Suprapubic skin (tissue), 4 donors: ENCODE measurements around the gene DCLK2. TPM values are rescaled to one million over a fixed set of nuclear protein-coding genes. Genes with fewer than 3 reads are reported as not detected.

Source experiments
- DNase-seq, 2 donors: peaks; one replicate each; pipeline ENCODE4 v3.0.0-alpha.2; 2019; ENCODE audit warnings: low spot score in 2 of 2
- H3K27ac ChIP-seq: fragments of 200-600 bp; sonication (generic); one replicate; pipeline ENCODE4 v1.5.1; 2019
- H3K27me3 ChIP-seq: fragments of 200-600 bp; sonication (generic); one replicate; pipeline ENCODE4 v1.5.1; 2019
- H3K36me3 ChIP-seq: fragments of 200-600 bp; sonication (generic); one replicate; pipeline ENCODE4 v1.5.1; 2019
- H3K4me1 ChIP-seq: fragments of 200-600 bp; sonication (generic); one replicate; pipeline ENCODE4 v1.5.1; 2019
- H3K4me3 ChIP-seq: fragments of 200-600 bp; sonication (generic); one replicate; pipeline ENCODE4 v1.5.1; 2019; ENCODE audit warnings: mild to moderate bottlenecking
- H3K9me3 ChIP-seq: fragments of 200-600 bp; sonication (generic); one replicate; pipeline ENCODE4 v1.5.1; 2019
- CTCF ChIP-seq, 2 donors: fragments of 200-600 bp in 1 of 2; fragments of 450-650 bp in 1 of 2; sonication (generic) in 1 of 2; IDR thresholded peaks; one replicate each; pipeline ENCODE4 v1.5.1; 2016 to 2019; ENCODE audit warnings: antibody characterized with exemption in 2 of 2, mild to moderate bottlenecking in 1 of 2, moderate library complexity in 1 of 2
- EP300 ChIP-seq: sonication (generic); formaldehyde crosslinking; IDR thresholded peaks from one replicate; pipeline ENCODE4 v1.6.1; 2017; ENCODE audit warnings: antibody characterized with exemption
- POLR2A ChIP-seq, 2 donors: fragments of 450-650 bp; IDR thresholded peaks; one replicate each; pipeline ENCODE4 v1.6.1; 2017; ENCODE audit warnings: antibody characterized with exemption in 2 of 2, mild to moderate bottlenecking in 2 of 2, moderate library complexity in 2 of 2
- POLR2AphosphoS5 ChIP-seq, 3 donors: sonication (generic); formaldehyde crosslinking; IDR thresholded peaks; one replicate each; pipeline ENCODE4 v1.6.1; 2017; ENCODE audit warnings: antibody characterized with exemption in 3 of 3
- WGBS: methylation state at CpG from one replicate; pipeline ENCODE4 v1.1.5; 2018; 5-methylcytosine and 5-hydroxymethylcytosine counted together
- total RNA-seq, 4 donors: library from RNA; depleted of rRNA; stranded (reverse); fragments of >200 nt; gene quantifications; one replicate each; pipeline ENCODE4 v1.1.0, GENCODE V29; 2016

Gene DCLK2
- total RNA-seq, 4 donors from 2014 or later, result 0.57 to 3.6 (median 1.9) TPM

GRCh38 chr4:150056569-150056968, 21.7 kb upstream of the DCLK2 start:
- H3K4me3 ChIP-seq, result no peak overlapping the region
- no peak for DNase-seq
- H3K27ac ChIP-seq, result no peak overlapping the region
- H3K4me1 ChIP-seq, result no peaks in the 10 kb centered on the region
- H3K27me3 ChIP-seq, result no peaks in the 10 kb centered on the region
- H3K36me3 ChIP-seq, result no peaks in the 10 kb centered on the region
- TF ChIP-seq POLR2A (IDR thresholded peaks at IDR 0.05) (no peak), EP300 (no peak), POLR2AphosphoS5 (IDR thresholded peaks at IDR 0.05) (no peak), CTCF (IDR thresholded peaks at IDR 0.05) (no peak)
- no peaks in the 10 kb centered on the region for H3K9me3 ChIP-seq

GRCh38 chr4:150061086-150061776, 17.0 kb upstream of the DCLK2 start:
- Histone ChIP-seq H3K36me3 (no peaks in the 10 kb centered on the region), H3K27me3 (no peaks in the 10 kb centered on the region), H3K4me1 (peaks cover 2% of the 10 kb centered on the region), H3K27ac (no peak overlapping the region), H3K4me3 (no peak overlapping the region), H3K9me3 (no peaks in the 10 kb centered on the region)
- TF ChIP-seq POLR2AphosphoS5 (IDR thresholded peaks at IDR 0.05) (no peak), POLR2A (IDR thresholded peaks at IDR 0.05) (no peak), CTCF (IDR thresholded peaks at IDR 0.05) (no peak), EP300 (no peak)
- 63% methylated on average over 1 of the region's 1 CpG for WGBS
- DNase-seq, result no peak

- Histone ChIP-seq H3K27me3 (no peaks in the 10 kb centered on the region), H3K27ac (no peak overlapping the region), H3K4me1 (peaks cover 2% of the 10 kb centered on the region), H3K4me3 (no peak overlapping the region), H3K9me3 (no peaks in the 10 kb centered on the region), H3K36me3 (no peaks in the 10 kb centered on the region)
- TF ChIP-seq CTCF (IDR thresholded peaks at IDR 0.05), result no peak
- no peak for TF ChIP-seq POLR2AphosphoS5 (IDR thresholded peaks at IDR 0.05)
- no peak for TF ChIP-seq POLR2A (IDR thresholded peaks at IDR 0.05)
- no peak for TF ChIP-seq EP300
- no peak for DNase-seq
Measured at GRCh38 chr4:150063128-150063527, 15.1 kb upstream of the DCLK2 start.

- H3K27ac ChIP-seq, result no peak overlapping the region
- no peaks in the 10 kb centered on the region for H3K27me3 ChIP-seq
- no peaks in the 10 kb centered on the region for H3K36me3 ChIP-seq
- DNase-seq, result no peak
- H3K9me3 ChIP-seq, result no peaks in the 10 kb centered on the region
- TF ChIP-seq EP300 (no peak), POLR2AphosphoS5 (IDR thresholded peaks at IDR 0.05) (no peak), CTCF (IDR thresholded peaks at IDR 0.05) (no peak), POLR2A (IDR thresholded peaks at IDR 0.05) (no peak)
- H3K4me1 ChIP-seq, result peaks cover 2% of the 10 kb centered on the region
- H3K4me3 ChIP-seq, result no peak overlapping the region
- whole genome bisulfite sequencing, result 87% methylated on average over 6 of the region's 6 CpGs
Measured at GRCh38 chr4:150065740-150066139, 12.5 kb upstream of the DCLK2 start.

- no peak overlapping the region for H3K4me3 ChIP-seq
- H3K4me1 ChIP-seq, result no peaks in the 10 kb centered on the region
- H3K27ac ChIP-seq, result no peak overlapping the region
- no peaks in the 10 kb centered on the region for H3K27me3 ChIP-seq
- no peak for DNase-seq
- 57% methylated on average over 3 of the region's 3 CpGs for WGBS
- no peaks in the 10 kb centered on the region for H3K9me3 ChIP-seq
- H3K36me3 ChIP-seq, result no peaks in the 10 kb centered on the region
- TF ChIP-seq EP300 (no peak), CTCF (IDR thresholded peaks at IDR 0.05) (no peak), POLR2AphosphoS5 (IDR thresholded peaks at IDR 0.05) (no peak), POLR2A (IDR thresholded peaks at IDR 0.05) (no peak)
Measured at GRCh38 chr4:150067859-150068258, 10.4 kb upstream of the DCLK2 start.
